Anterior cingulate cortex (tissue), 58 donors: ENCODE results near the gene VIL1.

ENCODE experiments used
- DNase-seq, 58 donors: peaks; one replicate each; lab custom pipeline; 2025; lab: John Stamatoyannopoulos, UW

The VIL1 gene

DNA sequence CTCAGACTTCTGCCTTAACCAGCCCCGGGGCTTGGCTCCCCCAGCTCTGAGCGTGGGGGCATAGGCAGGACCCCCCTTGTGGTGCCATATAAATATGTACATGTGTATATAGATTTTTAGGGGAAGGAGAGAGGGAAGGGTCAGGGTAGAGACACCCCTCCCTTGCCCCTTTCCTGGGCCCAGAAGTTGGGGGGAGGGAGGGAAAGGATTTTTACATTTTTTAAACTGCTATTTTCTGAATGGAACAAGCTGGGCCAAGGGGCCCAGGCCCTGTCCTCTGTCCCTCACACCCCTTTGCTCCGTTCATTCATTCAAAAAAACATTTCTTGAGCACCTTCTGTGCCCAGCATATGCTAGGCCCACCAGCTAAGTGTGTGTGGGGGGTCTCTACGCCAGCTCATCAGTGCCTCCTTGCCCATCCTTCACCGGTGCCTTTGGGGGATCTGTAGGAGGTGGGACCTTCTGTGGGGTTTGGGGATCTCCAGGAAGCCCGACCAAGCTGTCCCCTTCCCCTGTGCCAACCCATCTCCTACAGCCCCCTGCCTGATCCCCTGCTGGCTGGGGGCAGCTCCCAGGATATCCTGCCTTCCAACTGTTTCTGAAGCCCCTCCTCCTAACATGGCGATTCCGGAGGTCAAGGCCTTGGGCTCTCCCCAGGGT lies 13.7 kb upstream of the VIL1 start:
- DNase-seq = no peak

DNA sequence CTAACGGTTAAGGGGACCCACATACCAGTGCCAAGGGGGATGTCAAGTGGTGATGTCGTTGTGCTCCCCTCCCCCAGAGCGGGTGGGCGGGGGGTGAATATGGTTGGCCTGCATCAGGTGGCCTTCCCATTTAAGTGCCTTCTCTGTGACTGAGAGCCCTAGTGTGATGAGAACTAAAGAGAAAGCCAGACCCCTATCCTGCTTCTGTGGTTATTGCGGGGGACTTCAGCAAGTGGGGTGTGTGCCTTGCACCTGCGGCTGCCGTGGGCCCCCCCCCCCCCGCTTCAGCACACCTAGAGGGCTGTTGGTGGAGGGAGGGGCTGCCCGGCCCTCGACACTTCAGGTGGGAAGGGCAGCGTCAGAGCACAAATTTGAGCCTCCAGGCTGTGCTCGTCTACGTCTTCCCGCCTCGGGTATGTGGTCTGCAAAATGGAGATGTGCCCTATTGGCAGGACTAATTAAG lies 13.1 kb upstream of the VIL1 start:
- peak in 1 of 58 donors; percentile 32 for DNase-seq

DNA sequence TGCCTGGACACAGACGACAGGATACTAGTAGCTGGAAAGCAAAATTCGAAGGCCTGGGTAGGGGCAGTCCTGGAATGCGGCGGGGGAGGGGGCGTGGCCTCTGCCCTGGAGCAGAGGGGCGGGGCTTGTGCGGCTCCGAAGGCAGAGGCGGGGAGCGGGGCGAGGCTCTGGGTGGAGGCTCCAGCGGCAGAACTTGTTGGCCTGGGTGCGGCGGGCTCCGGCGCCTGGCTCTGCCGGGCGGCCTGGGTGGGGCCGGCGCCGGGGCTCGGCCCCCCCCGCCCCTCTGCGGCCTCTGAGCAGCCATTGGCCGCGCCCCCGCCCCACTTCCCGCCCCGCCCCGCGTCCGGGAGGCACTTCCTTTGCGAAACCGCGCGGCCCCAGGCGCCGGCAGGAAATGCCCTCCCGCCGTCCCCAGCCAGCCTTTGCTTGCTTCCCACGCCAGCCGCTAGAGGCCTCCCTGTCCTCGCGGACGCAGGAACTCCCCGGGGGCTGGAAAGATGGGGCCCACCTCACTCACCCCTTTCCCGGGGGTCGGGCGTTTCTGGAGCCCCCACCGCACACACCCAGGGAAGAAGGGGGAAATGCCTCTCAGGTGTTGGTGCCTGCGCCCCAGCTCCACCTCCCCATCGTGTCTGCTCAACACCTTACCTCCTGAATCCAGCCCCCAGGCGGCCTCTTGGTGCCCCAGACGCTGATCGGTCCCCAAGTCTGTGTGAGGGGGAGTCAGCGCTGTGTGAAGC lies 12.5 kb upstream of the VIL1 start:
- peak; percentile 64 to 99 (median 94) for DNase-seq

DNA sequence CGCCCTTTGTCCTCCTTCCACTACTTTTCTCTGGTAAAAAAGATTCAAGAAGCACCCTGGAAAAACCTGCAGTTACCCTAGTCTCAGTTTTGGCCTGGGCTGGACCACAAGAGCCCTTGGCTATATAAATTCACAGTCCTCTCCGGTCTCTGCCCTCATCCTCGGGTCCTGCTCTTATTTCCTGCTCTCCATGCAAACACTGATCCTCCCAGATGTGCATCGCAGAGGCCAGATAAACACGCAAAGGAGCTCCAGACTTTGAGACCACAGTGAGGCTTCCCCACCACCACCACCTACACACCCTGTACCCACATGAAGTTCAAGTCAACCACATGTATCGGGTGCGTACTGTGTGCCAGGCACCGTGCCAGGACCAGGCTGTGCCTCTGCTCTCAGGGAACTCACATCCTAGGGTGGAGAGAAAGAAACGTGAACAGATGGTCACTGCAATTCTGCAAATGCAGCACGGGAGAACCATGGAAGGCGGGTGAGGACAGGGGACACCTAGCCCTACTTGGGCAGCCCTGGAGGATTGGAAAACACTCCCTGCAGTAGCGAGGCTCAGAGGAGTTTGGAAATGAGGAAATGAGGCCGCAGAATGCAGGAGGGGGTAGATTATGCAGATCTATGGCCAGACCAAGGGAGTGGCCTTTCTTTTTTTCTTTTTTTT lies 11.8 kb upstream of the VIL1 start:
- peak in 48 of 58 donors; percentile 29 to 72 (median 47) for DNase-seq

DNA sequence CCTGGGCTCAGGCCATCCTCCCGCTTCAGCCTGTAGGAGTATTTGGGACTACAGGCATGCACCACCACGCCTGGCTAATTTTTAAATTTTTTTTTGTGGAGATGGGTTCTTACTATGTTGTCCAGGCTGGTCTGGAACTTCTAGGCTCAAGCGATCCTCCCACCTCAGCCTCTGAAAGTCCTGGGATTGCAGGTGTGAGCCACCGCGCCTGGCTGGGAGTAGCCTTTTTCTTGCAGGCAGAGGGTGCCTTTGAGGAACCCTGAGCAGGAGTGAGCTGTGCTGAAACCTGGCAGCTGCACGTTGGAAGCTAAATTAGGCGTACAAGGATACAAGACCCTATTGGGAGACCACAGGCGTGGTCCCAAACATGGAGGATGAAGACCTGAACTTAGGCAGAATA lies 11.2 kb upstream of the VIL1 start:
- DNase-seq = no peak

DNA sequence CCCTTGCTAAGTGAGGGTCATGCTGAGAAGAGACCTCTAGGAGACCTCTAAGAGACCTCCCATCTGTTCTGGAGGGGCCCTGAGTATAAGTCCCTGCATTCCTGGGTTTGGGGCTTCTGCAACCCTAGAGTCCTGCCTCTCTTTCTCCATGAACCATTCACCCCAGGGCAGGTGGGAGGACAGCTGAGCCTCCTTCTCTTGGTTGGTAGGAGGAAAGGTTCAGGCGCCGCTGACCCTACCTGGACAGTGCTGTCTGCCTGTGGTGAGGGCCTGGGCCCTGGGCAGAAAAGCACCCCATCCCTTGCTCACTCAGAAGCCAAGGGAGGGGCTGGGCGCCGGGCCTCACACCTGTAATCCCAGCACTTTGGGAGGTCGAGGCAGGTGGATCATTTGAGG lies 604 bp upstream of the VIL1 start:
- DNase-seq = no peak

DNA sequence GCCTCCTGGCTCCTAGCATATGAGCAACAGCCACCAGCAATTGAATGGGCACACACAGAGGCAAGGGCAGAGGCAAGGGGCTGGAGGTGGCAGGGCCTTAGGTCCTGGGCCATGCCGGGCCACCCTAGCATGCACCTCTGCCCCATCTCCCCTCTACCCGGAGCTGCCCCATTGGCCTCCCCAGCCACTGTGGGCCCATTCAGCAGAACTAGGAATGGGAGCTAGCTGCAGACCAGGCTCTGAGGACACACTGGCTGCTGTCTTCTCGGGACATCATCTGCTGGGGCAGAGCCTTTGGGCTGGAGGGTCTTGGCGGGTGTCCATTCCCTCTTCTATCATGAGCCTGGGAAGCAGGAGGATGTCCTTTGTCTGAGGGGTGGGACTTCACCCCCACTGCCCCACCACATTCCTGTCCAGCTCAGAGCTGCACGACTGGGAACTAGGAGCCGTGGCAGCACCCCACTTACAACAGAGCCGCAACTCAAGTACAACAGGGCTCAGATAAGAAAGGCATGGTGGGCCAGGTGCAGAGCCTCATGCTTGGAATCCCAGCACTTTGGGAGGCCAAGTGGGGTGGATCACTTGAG lies 800 bp downstream of the VIL1 start:
- no peak for DNase-seq

DNA sequence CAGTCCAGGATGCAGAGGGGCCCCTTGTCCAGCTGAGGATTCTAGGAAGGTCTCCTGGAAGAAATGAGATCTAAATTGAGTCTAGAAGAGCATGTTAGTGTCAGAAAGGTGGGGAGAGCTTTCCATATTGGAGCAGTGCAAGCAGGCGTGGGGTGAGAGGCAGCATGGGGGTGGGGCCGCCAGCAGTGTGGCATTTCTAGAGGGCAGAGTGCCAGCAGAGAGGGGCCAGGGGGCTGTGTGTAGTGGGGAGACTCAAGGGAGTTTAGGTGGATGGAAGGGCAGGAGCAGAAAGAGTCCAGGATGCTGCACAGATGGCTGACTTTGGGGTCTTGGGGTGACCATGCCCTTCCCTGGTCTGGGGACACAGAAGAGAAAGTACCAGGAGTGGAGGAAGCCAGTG lies 2.1 kb downstream of the VIL1 start:
- DNase-seq = no peak

DNA sequence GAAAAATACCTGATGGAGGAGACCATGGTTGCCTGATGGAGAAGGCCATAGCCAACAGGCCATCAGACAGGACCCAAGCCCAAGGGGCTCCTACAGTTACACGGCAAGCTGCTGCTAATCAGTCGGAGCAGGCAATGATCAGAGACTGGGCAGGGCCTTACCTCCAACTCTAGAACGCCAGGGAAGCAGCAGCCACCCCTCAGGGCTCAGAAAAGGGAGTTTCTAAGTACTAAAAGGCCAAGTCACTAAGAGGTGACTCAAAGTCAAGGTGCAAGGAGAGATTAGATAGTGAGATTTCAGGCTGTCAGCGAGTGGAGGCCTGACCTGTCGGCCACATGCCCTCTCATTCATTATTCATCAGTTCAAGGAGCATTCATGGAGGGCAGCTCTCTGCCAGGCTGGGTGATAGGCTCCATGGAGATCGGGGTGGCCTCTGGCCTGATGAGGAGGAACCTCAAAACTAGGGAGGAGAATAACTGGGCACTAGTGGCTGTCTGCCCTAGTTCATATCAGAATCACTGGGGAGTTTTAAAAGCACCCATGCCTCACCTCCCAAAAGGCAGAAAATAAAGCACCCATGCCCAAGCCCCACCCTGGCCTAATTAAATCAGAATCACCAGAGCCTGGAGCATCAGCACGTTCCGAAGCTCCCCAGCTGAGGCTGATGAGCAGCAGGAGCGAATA lies 3.6 kb downstream of the VIL1 start:
- DNase-seq = no peak

DNA sequence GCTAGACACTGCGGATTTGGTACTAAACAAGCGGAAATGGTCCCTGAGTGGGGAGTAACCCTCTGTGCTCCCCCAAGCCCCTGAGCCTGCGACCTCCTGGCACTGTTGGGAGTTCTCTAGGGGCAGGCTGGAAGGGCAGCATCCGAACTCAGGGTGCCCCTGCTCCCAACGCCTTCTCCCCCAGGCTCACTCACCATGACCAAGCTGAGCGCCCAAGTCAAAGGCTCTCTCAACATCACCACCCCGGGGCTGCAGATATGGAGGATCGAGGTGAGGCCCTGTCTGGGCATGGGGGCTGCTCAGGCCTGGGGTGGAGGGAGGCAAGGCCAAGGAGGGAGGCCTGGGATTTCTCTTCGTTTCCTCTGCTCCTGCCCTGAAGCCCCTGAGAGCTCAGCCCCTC lies 4.7 kb downstream of the VIL1 start:
- no peak for DNase-seq

DNA sequence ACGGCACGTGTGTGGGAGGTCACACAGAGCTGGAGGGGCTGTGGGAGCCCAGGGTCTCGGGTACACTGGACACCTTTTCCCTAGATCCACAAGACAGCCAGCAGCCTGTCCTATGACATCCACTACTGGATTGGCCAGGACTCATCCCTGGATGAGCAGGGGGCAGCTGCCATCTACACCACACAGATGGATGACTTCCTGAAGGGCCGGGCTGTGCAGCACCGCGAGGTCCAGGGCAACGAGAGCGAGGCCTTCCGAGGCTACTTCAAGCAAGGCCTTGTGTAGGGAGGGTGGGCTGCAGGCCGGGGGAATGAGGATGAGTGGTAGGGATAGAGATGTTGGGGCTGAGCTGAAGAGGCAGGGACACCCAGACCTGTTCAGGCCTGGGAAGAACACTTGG lies 6.6 kb downstream of the VIL1 start:
- DNase-seq = no peak

DNA sequence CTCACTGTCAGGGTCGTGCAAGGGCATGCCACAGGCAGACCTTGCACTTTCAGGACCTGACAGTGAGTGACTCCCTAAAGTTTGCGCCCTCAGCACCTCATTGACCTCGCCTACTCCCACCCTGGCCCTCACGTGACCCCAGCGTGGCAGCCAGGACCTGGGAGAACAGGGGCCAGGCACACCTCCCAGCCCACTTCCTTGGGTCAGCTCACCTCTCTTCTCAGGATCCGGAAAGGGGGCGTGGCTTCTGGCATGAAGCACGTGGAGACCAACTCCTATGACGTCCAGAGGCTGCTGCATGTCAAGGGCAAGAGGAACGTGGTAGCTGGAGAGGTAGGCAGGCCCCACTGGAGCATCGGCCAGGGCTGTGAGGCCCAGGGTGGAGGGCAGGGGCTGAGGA lies 8.8 kb downstream of the VIL1 start:
- DNase-seq = no peak

DNA sequence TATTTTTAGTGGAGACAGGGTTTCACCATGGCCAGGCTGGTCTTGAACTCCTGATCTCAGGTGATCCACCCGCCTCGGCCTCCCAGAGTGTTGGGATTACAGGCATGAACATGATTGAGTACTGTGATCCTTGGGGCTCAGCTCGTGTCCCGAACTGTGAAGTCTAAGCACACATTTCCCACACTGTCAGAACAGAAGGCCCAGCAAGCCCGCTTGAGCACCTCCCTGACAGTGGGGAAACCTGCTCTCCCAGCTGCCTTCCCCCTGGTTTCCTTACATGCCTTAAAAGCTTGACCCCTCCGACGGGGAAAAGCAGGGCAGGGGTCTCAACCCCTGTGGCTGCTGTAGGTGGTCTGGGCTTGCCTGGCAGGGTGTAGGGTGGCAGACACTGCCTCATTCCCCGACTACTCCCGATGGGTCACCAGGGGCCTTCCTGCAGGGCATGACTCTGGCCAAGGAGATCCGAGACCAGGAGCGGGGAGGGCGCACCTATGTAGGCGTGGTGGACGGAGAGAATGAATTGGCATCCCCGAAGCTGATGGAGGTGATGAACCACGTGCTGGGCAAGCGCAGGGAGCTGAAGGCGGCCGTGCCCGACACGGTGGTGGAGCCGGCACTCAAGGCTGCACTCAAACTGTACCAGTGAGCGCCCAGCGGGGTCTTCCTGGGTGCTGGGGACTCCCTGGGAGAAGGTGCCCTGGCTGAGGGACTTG lies 10.1 kb downstream of the VIL1 start:
- DNase-seq = no peak

DNA sequence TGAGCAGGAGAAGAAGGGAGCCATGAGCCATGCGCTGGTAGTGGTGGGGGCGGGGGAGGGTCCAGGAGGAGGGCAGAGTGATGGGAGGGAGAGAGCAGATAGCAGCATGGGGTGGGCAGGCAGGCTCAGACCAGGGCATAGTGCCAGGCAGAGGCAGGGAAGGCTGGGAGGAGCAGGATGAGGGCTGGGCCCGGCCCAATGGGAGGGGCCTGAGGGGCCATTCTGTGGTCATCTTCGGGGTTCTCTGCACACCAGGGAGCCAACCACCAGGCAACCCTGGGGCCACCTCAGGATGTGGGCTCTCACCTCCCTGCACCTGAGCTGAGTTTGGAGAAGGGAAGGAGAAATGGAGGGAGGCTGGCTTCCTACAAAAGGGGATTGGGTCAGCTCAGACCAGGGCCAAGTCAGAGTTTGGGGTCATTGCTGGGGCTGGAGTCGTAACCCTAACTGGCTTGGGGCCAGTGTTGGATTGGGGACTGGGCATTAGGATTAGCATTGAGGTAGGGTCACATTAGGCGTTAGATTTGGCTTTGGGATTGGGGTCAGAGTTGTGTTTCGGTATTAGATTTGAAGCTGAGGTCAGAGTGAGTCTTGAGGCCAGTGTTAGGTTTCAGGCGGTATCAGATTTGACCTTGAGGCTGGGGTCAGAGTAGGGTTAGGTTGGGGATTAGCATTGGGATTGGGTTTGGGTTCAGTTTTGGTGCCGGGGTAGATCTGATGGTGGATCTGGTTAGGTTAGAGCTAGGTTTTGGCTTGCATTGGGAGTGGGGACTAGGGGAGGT lies 11.2 kb downstream of the VIL1 start:
- no peak for DNase-seq

DNA sequence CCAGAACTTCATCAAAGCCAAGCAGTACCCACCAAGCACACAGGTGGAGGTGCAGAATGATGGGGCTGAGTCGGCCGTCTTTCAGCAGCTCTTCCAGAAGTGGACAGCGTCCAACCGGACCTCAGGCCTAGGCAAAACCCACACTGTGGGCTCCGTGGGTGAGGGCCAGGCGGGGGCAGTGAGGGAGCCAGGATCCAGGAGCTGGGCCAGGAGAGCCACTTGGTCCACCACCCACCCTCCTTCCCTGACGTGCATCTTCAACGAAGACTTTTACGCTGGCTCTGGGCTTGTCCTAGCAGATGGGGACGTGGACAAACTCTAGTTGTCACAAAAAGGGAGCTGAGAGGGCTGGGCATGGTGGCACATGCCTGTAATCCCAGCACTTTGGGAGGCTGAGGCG lies 11.8 kb downstream of the VIL1 start:
- DNase-seq = no peak

DNA sequence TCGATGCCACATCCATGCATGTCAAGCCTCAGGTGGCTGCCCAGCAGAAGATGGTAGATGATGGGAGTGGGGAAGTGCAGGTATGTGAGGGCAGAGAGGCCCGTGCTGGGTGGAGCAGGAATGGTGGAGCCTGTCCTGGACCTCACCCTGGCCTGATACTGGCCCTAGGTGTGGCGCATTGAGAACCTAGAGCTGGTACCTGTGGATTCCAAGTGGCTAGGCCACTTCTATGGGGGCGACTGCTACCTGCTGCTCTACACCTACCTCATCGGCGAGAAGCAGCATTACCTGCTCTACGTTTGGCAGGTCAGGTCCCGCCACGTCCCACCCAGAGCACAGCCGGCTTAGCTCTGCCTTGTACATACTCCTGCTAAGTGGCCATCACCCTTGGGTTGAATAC lies 13.0 kb downstream of the VIL1 start:
- no peak for DNase-seq

DNA sequence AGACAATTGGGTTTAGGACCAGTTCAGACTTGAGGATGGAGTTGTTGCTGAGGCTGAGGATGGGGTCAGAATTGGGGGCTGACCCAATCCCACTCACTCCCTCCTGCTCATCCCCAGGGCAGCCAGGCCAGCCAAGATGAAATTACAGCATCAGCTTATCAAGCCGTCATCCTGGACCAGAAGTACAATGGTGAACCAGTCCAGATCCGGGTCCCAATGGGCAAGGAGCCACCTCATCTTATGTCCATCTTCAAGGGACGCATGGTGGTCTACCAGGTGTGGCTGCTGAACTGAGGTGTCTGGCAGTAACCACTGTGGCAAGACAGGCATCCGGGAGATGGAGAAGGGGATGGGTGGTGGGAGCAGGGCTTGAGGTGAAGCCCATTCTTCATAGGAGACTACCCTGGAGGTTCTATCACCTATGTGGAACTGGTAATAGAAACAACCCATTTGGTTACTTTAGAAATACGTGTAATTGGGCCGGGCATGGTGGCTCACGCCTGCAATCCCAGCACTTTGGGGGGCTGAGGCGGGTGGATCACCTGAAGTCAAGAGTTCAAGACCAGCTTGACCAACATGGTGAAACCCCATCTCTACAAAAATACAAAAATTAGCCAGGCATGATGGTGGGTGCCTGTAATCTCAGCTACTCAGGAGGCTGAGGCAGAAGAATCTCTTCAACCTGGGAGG lies 13.9 kb downstream of the VIL1 start:
- no peak for DNase-seq

DNA sequence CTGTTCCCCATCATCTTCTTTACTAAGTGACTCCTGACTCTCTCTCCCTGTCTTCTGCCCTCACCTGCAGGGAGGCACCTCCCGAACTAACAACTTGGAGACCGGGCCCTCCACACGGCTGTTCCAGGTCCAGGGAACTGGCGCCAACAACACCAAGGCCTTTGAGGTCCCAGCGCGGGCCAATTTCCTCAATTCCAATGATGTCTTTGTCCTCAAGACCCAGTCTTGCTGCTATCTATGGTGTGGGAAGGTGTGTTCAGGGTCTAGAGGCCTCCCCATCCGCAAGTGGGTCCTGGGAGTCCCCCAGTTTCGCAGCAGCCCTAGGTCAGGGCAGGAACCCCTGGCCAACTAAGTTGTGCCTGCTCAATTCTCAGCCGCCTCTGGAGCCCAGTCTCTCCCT lies 15.5 kb downstream of the VIL1 start:
- DNase-seq = no peak
